Fibroblast of the aortic adventitia (primary cell): Measurements from ENCODE around the gene FAM168A. TPM values are rescaled to one million over a fixed set of nuclear protein-coding genes. Genes with fewer than 3 reads are reported as not detected.
A peak's percentile ranks its signal among the peaks of the same experiment; 100 is the strongest.

ENCODE experiments used
- DNase-seq: peaks from one replicate; pipeline ENCODE4 v3.0.0-alpha.2; 2010; ENCODE audit warnings: low read depth
- H3K4me3 ChIP-seq: 2 replicates; pipeline ENCODE4 v1.5.1; 2011; ENCODE audit warnings: low read depth, mild to moderate bottlenecking, control low read depth, low read length, moderate library complexity
- total RNA-seq: library from RNA; depleted of rRNA; stranded (reverse); fragments of >200 nt; gene quantifications from 2 replicates; pipeline ENCODE4 v1.2.3, GENCODE V29; 2012; ENCODE audit warnings: low replicate concordance
- TF ChIP-seq, protein P1 (sequence below): IDR thresholded peaks from 2 replicates; pipeline ENCODE4 v1.5.1; 2011; ENCODE audit warnings: mild to moderate bottlenecking, low read length, control low read depth, inconsistent platforms; ENCODE audit not compliant: insufficient read depth

Gene FAM168A
- total RNA-seq, 1 donor, result 40.0 TPM

DNA sequence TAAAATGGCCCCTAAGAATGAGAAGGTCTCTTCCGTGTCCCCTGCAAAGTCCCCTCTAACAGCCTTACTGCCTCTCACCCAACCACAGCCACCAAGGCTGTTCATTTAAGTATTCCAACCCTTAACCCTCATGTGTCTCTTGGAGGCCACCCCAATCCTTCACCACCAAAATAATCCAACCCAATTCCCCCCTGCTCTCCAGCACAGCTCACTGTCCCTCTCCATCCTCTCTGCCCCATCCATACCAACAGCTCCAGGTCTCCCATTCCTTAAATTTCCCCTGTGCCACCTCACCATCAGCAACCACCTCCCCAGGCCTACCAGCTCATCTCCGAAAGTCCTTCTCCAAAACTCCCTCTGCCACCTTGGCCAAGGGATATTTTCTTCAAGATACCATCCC lies 1.4 kb downstream of the FAM168A start:
- no peak for DNase-seq
- TF ChIP-seq, protein P1, sequence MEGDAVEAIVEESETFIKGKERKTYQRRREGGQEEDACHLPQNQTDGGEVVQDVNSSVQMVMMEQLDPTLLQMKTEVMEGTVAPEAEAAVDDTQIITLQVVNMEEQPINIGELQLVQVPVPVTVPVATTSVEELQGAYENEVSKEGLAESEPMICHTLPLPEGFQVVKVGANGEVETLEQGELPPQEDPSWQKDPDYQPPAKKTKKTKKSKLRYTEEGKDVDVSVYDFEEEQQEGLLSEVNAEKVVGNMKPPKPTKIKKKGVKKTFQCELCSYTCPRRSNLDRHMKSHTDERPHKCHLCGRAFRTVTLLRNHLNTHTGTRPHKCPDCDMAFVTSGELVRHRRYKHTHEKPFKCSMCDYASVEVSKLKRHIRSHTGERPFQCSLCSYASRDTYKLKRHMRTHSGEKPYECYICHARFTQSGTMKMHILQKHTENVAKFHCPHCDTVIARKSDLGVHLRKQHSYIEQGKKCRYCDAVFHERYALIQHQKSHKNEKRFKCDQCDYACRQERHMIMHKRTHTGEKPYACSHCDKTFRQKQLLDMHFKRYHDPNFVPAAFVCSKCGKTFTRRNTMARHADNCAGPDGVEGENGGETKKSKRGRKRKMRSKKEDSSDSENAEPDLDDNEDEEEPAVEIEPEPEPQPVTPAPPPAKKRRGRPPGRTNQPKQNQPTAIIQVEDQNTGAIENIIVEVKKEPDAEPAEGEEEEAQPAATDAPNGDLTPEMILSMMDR, result no peak
- peak overlapping the region; percentile 80 for H3K4me3 ChIP-seq

DNA sequence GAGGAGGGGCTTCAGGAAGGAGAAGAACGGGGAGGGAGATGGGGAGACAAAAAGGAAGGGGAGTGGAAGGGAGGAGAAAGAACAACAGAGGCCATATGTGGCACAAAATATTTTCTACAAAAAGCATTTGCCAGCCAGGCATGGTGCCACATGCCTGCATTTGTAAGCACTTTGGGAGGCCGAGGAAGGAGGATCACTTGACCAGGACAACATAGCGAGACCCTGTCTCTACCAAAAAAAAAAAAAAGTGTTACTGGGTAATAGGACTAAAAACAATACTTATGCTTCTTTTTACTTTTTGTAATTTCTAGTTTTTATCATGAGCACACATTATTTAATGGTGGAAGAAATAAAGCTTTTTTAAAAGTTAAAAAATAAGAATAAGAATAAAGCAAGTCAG lies 5.3 kb downstream of the FAM168A start:
- TF ChIP-seq, protein P1, result no peak
- DNase-seq, result no peak
- no peak overlapping the region for H3K4me3 ChIP-seq

DNA sequence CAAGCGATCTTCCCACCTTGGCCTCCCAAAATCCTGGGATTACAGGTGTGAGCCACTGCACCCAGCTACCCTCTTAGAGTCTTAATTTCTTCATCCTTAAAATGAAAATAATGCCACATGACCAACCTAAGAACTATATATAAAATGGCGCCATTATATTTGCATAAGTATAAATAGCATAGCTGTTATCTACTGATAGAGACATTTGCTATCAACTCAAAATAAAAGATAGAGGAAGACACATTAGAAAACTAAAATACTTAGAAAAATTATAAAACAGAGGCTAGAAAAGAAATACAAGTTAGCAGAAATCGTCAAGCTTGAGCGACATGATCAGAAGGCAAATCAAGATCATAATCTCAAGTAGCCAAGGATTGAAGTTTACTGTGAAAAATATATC lies 6.2 kb downstream of the FAM168A start:
- no peak for DNase-seq
- H3K4me3 ChIP-seq, result no peak overlapping the region
- TF ChIP-seq, protein P1, result no peak

DNA sequence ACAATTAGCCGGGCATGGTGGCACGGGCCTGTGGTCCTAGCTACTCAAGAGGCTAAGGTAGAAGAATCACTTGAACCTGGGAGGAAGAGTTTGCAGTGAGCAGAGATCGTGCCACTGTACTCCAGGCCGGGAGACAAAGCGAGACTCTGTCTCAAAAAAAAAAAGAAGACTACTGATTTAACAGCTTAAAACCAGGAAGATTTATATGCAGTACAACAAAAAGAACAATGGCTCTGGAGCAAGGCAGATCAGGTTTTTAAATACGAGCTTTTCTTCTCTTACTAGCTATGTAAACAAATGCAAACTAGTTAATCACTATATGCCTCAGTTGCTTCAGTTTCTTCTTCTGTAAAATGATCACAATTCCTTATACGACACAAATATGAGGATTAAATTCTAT lies 6.9 kb downstream of the FAM168A start:
- no peak overlapping the region for H3K4me3 ChIP-seq
- no peak for DNase-seq
- TF ChIP-seq, protein P1, result no peak

DNA sequence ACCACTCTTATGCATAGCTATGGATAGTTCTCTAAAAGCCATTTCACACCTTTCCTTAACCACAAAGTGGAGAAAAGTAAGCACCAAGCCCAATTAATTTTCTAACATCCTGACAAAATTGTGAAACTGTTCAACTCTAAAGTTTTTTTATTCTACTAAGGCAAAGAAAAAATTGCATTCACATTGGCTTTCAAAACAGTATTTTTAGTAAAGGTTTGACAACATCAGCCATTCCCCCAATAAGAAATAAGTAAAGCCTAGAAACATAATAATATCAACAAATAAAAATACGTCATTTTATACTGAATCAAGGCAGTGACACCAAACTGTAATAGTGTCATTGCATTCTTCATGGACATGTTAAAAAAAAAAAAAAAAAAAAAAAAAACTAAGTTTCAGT lies 11.1 kb downstream of the FAM168A start:
- no peak for DNase-seq
- TF ChIP-seq, protein P1, result no peak
- H3K4me3 ChIP-seq, result no peak overlapping the region

DNA sequence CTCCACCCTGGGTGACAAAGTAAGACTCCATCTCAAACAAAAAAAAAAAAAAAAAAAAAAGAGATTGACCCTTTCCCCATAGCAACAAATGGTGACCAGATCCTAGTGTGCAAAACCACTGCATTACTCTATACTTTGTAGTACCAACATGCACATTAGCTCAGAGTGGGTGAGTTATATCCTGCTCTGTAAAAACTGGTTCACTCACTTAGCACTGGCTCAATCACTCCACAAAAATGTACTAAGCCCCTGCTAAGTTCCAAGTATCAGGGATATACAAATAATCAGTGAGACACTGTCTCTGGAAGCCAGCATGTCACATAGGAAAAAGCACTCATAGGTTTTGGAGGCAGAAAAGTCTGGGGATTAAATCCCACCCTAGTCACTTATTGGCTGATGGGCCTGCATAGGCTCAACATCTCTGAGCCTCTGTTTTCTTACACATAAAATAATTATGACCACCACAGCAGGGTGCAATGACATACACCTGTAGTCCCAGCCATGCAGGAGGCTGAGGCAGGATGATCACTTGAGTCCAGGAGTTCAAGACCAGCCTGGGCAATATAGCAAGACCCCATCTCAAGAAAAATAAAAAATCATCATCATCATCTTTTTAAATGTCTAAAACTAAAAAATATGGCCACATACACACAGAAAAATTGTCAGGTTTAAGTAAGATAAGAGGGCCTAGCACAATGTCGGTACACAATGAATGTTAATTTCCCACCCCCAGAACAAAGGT lies 11.9 kb downstream of the FAM168A start:
- peak; percentile 31 for DNase-seq
- TF ChIP-seq, protein P1, result no peak
- H3K4me3 ChIP-seq, result no peak overlapping the region

DNA sequence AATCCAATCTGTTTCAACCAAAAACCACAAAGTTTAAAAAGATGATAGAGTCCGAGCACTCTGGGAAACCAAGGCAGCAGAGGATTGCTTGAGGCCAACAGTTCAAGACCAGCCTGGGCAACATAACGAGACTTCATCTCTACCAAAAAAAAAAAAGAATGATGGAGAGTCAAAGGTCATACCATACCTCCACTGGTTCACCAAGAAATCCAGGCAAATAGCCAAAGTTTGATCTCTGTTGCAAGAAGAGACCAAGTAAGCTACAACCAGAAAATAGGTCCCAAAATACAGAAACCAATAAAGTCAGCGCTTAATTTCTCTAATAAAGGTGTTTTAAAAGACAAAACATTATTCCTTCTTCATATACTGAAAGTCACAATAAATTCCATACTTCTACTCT lies 13.1 kb downstream of the FAM168A start:
- TF ChIP-seq, protein P1, result no peak
- no peak for DNase-seq
- no peak overlapping the region for H3K4me3 ChIP-seq
